ENCODE results near the gene NLRP11.

NLRP11 gene

GRCh38 chr19:55812449-55812848 is 19.4 kb downstream of the NLRP11 start:
- intact Hi-C loops (cut with DNase I; ENCODE audit: low total_unique reads): no loop called here
- no peak for TF ChIP-seq CTCF (IDR thresholded peaks at IDR 0.05)

GRCh38 chr19:55811340-55811739 is 20.5 kb downstream of the NLRP11 start:
- no peaks in the 10 kb centered on the region for H3K36me3 ChIP-seq
- no peaks in the 10 kb centered on the region for H3K27me3 ChIP-seq
- H3K27ac ChIP-seq: no peak overlapping the region
- TF ChIP-seq CTCF (IDR thresholded peaks at IDR 0.05): no peak
- H3K4me3 ChIP-seq: no peak overlapping the region
- H3K9me3 ChIP-seq: no peaks in the 10 kb centered on the region
- intact Hi-C loops (cut with DNase I; ENCODE audit: low total_unique reads): no loop called here
- no peaks in the 10 kb centered on the region for H3K4me1 ChIP-seq
- no peak for DNase-seq

More at GRCh38 chr19:55812449-55812848, 19.4 kb downstream of the NLRP11 start:
- no peak overlapping the region for H3K4me3 ChIP-seq
- no peaks in the 10 kb centered on the region for H3K36me3 ChIP-seq
- H3K4me1 ChIP-seq: no peaks in the 10 kb centered on the region
- no peaks in the 10 kb centered on the region for H3K9me3 ChIP-seq
- H3K27ac ChIP-seq: no peak overlapping the region
- H3K27me3 ChIP-seq: no peaks in the 10 kb centered on the region
- DNase-seq: no peak

- Histone ChIP-seq H3K27ac (no peak overlapping the region), H3K4me1 (no peaks in the 10 kb centered on the region), H3K36me3 (no peaks in the 10 kb centered on the region), H3K4me3 (no peak overlapping the region), H3K27me3 (no peaks in the 10 kb centered on the region), H3K9me3 (no peaks in the 10 kb centered on the region)
- DNase-seq: peak in 1 of 2 donors; percentile 35
- no peak for TF ChIP-seq CTCF (IDR thresholded peaks at IDR 0.05)
- intact Hi-C loops (cut with DNase I; ENCODE audit: low total_unique reads): no loop called here
These were observed 22.3 kb downstream of the NLRP11 start for GRCh38 chr19:55809381-55810058.

GRCh38 chr19:55802281-55802680 is 29.5 kb downstream of the NLRP11 start:
- Histone ChIP-seq H3K27ac (no peak overlapping the region), H3K36me3 (no peaks in the 10 kb centered on the region), H3K4me3 (no peak overlapping the region), H3K9me3 (no peaks in the 10 kb centered on the region), H3K4me1 (no peaks in the 10 kb centered on the region), H3K27me3 (no peaks in the 10 kb centered on the region)
- no peak for DNase-seq
- no peak for TF ChIP-seq CTCF (IDR thresholded peaks at IDR 0.05)
- intact Hi-C loops (cut with DNase I; ENCODE audit: low total_unique reads): no loop called here

GRCh38 chr19:55801416-55801815 is 30.4 kb downstream of the NLRP11 start:
- no peak overlapping the region for H3K27ac ChIP-seq
- no peaks in the 10 kb centered on the region for H3K9me3 ChIP-seq
- no peak for DNase-seq
- no peak overlapping the region for H3K4me3 ChIP-seq
- TF ChIP-seq CTCF (IDR thresholded peaks at IDR 0.05): no peak
- intact Hi-C loops (cut with DNase I; ENCODE audit: low total_unique reads): no loop called here
- no peaks in the 10 kb centered on the region for H3K27me3 ChIP-seq
- no peaks in the 10 kb centered on the region for H3K36me3 ChIP-seq
- no peaks in the 10 kb centered on the region for H3K4me1 ChIP-seq

- Histone ChIP-seq H3K27ac (no peak overlapping the region), H3K4me3 (no peak overlapping the region), H3K36me3 (no peaks in the 10 kb centered on the region), H3K9me3 (no peaks in the 10 kb centered on the region), H3K27me3 (no peaks in the 10 kb centered on the region), H3K4me1 (no peaks in the 10 kb centered on the region)
- no peak for DNase-seq
- intact Hi-C loops (cut with DNase I; ENCODE audit: low total_unique reads): no loop called here
- no peak for TF ChIP-seq CTCF (IDR thresholded peaks at IDR 0.05)
These were observed 36.8 kb downstream of the NLRP11 start for GRCh38 chr19:55795021-55795420.

All from tibial artery (tissue), 4 donors.